ENCODE results near the gene PLA2G4C. TPM values are rescaled to one million over a fixed set of nuclear protein-coding genes. Genes with fewer than 3 reads are reported as not detected.

Gene PLA2G4C
- total and polyA plus RNA-seq, 10 donors = 17.0 to 62.5 (median 34.3) TPM

GRCh38 chr19:48006762-48007161 lies 103.9 kb downstream of the PLA2G4C start:
- intact Hi-C loops (cut with DNase I; ENCODE audit: low total_unique reads) = no loop called here
- Histone ChIP-seq H3K27me3 (replicated peaks in 1 of 7) (peaks cover 0 to 24% (median 0%) of the 10 kb centered on the region in 7 donors), H3K9me3 (peaks cover 0 to 19% (median 3%) of the 10 kb centered on the region in 8 donors), H3K4me3 (no peak overlapping the region), H3K36me3 (no peaks in the 10 kb centered on the region), H3K27ac (no peak overlapping the region), H3K4me1 (no peaks in the 10 kb centered on the region)
- 72 to 87% (median 79%) methylated on average over 6 of the region's 6 CpGs for WGBS, 5 donors
- DNase-seq = no peak
- TF ChIP-seq POLR2AphosphoS5 (IDR thresholded peaks at IDR 0.05) = no peak
- TF ChIP-seq CTCF (IDR thresholded peaks at IDR 0.05 in 8 of 11, conservative IDR thresholded peaks at IDR 0.05 in 3 of 11) = no peak
- no peak for TF ChIP-seq POLR2A (IDR thresholded peaks at IDR 0.05)

- no peak overlapping the region for H3K27ac ChIP-seq
- no peak for TF ChIP-seq POLR2A (IDR thresholded peaks at IDR 0.05)
- TF ChIP-seq CTCF (IDR thresholded peaks at IDR 0.05 in 8 of 11, conservative IDR thresholded peaks at IDR 0.05 in 3 of 11) = no peak
- H3K36me3 ChIP-seq = no peaks in the 10 kb centered on the region
- intact Hi-C loops (cut with DNase I; ENCODE audit: low total_unique reads) = no loop called here
- no peak for DNase-seq
- WGBS, 5 donors = 69 to 79% (median 72%) methylated on average over 5 to 6 of the region's 6 CpGs
- peaks cover 0 to 18% (median under 1%) of the 10 kb centered on the region in 8 donors for H3K9me3 ChIP-seq
- H3K27me3 ChIP-seq (replicated peaks in 1 of 7) = peaks cover 0 to 24% (median 0%) of the 10 kb centered on the region in 7 donors
- H3K4me1 ChIP-seq = no peaks in the 10 kb centered on the region
- H3K4me3 ChIP-seq = no peak overlapping the region
These were observed 106.4 kb downstream of the PLA2G4C start for GRCh38 chr19:48004236-48004635.

GRCh38 chr19:48000846-48001245 lies 109.8 kb downstream of the PLA2G4C start:
- Histone ChIP-seq H3K27ac (no peak overlapping the region), H3K36me3 (no peaks in the 10 kb centered on the region), H3K4me1 (no peaks in the 10 kb centered on the region), H3K4me3 (no peak overlapping the region), H3K27me3 (replicated peaks in 1 of 7) (peaks cover 0 to 30% (median 0%) of the 10 kb centered on the region in 7 donors), H3K9me3 (peaks cover 0 to 7% (median 0%) of the 10 kb centered on the region in 8 donors)
- TF ChIP-seq CTCF (IDR thresholded peaks at IDR 0.05 in 8 of 11, conservative IDR thresholded peaks at IDR 0.05 in 3 of 11) = no peak
- no peak for TF ChIP-seq POLR2A (IDR thresholded peaks at IDR 0.05)
- TF ChIP-seq POLR2AphosphoS5 (IDR thresholded peaks at IDR 0.05) = no peak
- intact Hi-C loops (cut with DNase I; ENCODE audit: low total_unique reads) = no loop called here
- WGBS, 5 donors = 74 to 88% (median 83%) methylated on average over 6 of the region's 6 CpGs
- DNase-seq = no peak

GRCh38 chr19:47998800-47999199 lies 111.8 kb downstream of the PLA2G4C start:
- intact Hi-C loops (cut with DNase I; ENCODE audit: low total_unique reads) = no loop called here
- Histone ChIP-seq H3K4me1 (no peaks in the 10 kb centered on the region), H3K36me3 (no peaks in the 10 kb centered on the region), H3K27me3 (replicated peaks in 1 of 7) (peaks cover 0 to 19% (median 0%) of the 10 kb centered on the region in 7 donors), H3K4me3 (no peak overlapping the region), H3K9me3 (peaks cover 0 to 7% (median 0%) of the 10 kb centered on the region in 8 donors), H3K27ac (no peak overlapping the region)
- TF ChIP-seq CTCF (IDR thresholded peaks at IDR 0.05 in 8 of 11, conservative IDR thresholded peaks at IDR 0.05 in 3 of 11) (no peak), POLR2A (IDR thresholded peaks at IDR 0.05) (no peak), POLR2AphosphoS5 (IDR thresholded peaks at IDR 0.05) (no peak)
- DNase-seq = no peak
- 83 to 93% (median 85%) methylated on average over 6 of the region's 6 CpGs for WGBS, 5 donors

Other genes with a start within 250 kb of the PLA2G4C start
- under 1 TPM in 1 of 7 donors, not detected in 6; 0.19 TPM for gene SULT2A1, start 224.5 kb downstream of the PLA2G4C start, total RNA-seq
- not detected for gene SULT2A1, start 224.5 kb downstream of the PLA2G4C start, polyA plus RNA-seq
- not detected for gene BSPH1, start 118.6 kb downstream of the PLA2G4C start, total RNA-seq
- gene BSPH1, start 118.6 kb downstream of the PLA2G4C start, polyA plus RNA-seq = not detected
- not detected for gene ELSPBP1, start 116.2 kb downstream of the PLA2G4C start, total RNA-seq
- not detected for gene ELSPBP1, start 116.2 kb downstream of the PLA2G4C start, polyA plus RNA-seq
- 1 to 10 TPM in 1 of 7 donors, under 1 TPM in 4, not detected in 2; 0.28 to 1.3 (median 0.79) TPM for gene CABP5, start 66.7 kb downstream of the PLA2G4C start, total RNA-seq
- gene CABP5, start 66.7 kb downstream of the PLA2G4C start, polyA plus RNA-seq = under 1 TPM in 2 of 3 donors, not detected in 1; 0.10 to 0.24 TPM
- gene LIG1, start 59.5 kb upstream of the PLA2G4C start, total RNA-seq = 10 to 100 TPM; 26.5 to 44.7 (median 33.5) TPM
- gene LIG1, start 59.5 kb upstream of the PLA2G4C start, polyA plus RNA-seq = 10 to 100 TPM; 44.1 to 68.4 (median 49.1) TPM
- gene ZSWIM9, start 59.9 kb upstream of the PLA2G4C start, total RNA-seq = 1 to 10 TPM; 1.3 to 9.3 (median 5.2) TPM
- 1 to 10 TPM; 1.6 to 4.3 (median 2.0) TPM for gene ZSWIM9, start 59.9 kb upstream of the PLA2G4C start, polyA plus RNA-seq
- gene CARD8, start 145.1 kb upstream of the PLA2G4C start, total RNA-seq = 100 to 1,000 TPM; 147 to 238 (median 178) TPM
- gene CARD8, start 145.1 kb upstream of the PLA2G4C start, polyA plus RNA-seq = 10 to 100 TPM; 61.8 to 83.8 (median 71.2) TPM
- gene ZNF114, start 159.3 kb upstream of the PLA2G4C start, total RNA-seq = 1 to 10 TPM in 5 of 7 donors, under 1 TPM in 2; 0.54 to 2.3 (median 1.1) TPM
- under 1 TPM; 0.28 to 0.90 (median 0.36) TPM for gene ZNF114, start 159.3 kb upstream of the PLA2G4C start, polyA plus RNA-seq
- 10 to 100 TPM; 33.2 to 95.8 (median 73.2) TPM for gene EMP3, start 214.7 kb upstream of the PLA2G4C start, total RNA-seq
- gene EMP3, start 214.7 kb upstream of the PLA2G4C start, polyA plus RNA-seq = 100 to 1,000 TPM in 2 of 3 donors, 10 to 100 TPM in 1; 89.5 to 149 (median 122) TPM

All from spleen (tissue), 11 donors.